NCI-H1436 treated with DMSO at 0.1 percent for 48 hours (cell line): Measurements from ENCODE around the gene ACOT13.
"Not testable (repeated sequence)": the region's sequence is repeated elsewhere in the genome, so short reads cannot be mapped to it uniquely, and the experiment has no call there.

Experiments used
- DNase-seq: peaks from one replicate; lab custom pipeline; 2025; lab: John Stamatoyannopoulos, UW

Gene ACOT13

GRCh38 chr6:24662236-24662635 is 4.6 kb upstream of the ACOT13 start:
- DNase-seq = no peak

GRCh38 chr6:24663189-24663588 is 3.7 kb upstream of the ACOT13 start:
- DNase-seq = no peak

- no peak for DNase-seq
These were observed 2.6 kb upstream of the ACOT13 start for GRCh38 chr6:24664046-24664987.

GRCh38 chr6:24666097-24666640 is 708 bp upstream of the ACOT13 start:
- no peak for DNase-seq

- no peak for DNase-seq
These were observed 514 bp downstream of the ACOT13 start for GRCh38 chr6:24667378-24667803.

- DNase-seq = not testable (repeated sequence)
These were observed 1.5 kb downstream of the ACOT13 start for GRCh38 chr6:24668066-24668996.

GRCh38 chr6:24668997-24669361 is 2.1 kb downstream of the ACOT13 start:
- DNase-seq = no peak

GRCh38 chr6:24670492-24670891 is 3.6 kb downstream of the ACOT13 start:
- not testable (repeated sequence) for DNase-seq

- DNase-seq = not testable (repeated sequence)
These were observed 4.2 kb downstream of the ACOT13 start for GRCh38 chr6:24671077-24671476.

- no peak for DNase-seq
These were observed 5.8 kb downstream of the ACOT13 start for GRCh38 chr6:24672620-24673182.

GRCh38 chr6:24673625-24674024 is 6.7 kb downstream of the ACOT13 start:
- DNase-seq = no peak

GRCh38 chr6:24678792-24679352 is 12.0 kb downstream of the ACOT13 start:
- not testable (repeated sequence) for DNase-seq

GRCh38 chr6:24680582-24680981 is 13.7 kb downstream of the ACOT13 start:
- DNase-seq = no peak

GRCh38 chr6:24683297-24684296 is 16.7 kb downstream of the ACOT13 start:
- no peak for DNase-seq

- DNase-seq = no peak
These were observed 19.5 kb downstream of the ACOT13 start for GRCh38 chr6:24686408-24686807.

- DNase-seq = no peak
These were observed 20.1 kb downstream of the ACOT13 start for GRCh38 chr6:24686946-24687345.

GRCh38 chr6:24689964-24690363 is 23.1 kb downstream of the ACOT13 start:
- DNase-seq = no peak

- DNase-seq = no peak
These were observed 23.7 kb downstream of the ACOT13 start for GRCh38 chr6:24690593-24690992.

- no peak for DNase-seq
These were observed 24.7 kb downstream of the ACOT13 start for GRCh38 chr6:24691550-24691949.

GRCh38 chr6:24692003-24692402 is 25.1 kb downstream of the ACOT13 start:
- DNase-seq = no peak
